HG02884 (cell line): ENCODE results near the gene SLC12A8.

ENCODE experiments used
- ATAC-seq: cut with Tn5 transposase; IDR thresholded peaks from one replicate; pipeline ENCODE4 v1.9.1; 2021; ENCODE audit warnings: mild to moderate bottlenecking, moderate library complexity; ENCODE audit not compliant: unreplicated experiment

The SLC12A8 gene, protein sequence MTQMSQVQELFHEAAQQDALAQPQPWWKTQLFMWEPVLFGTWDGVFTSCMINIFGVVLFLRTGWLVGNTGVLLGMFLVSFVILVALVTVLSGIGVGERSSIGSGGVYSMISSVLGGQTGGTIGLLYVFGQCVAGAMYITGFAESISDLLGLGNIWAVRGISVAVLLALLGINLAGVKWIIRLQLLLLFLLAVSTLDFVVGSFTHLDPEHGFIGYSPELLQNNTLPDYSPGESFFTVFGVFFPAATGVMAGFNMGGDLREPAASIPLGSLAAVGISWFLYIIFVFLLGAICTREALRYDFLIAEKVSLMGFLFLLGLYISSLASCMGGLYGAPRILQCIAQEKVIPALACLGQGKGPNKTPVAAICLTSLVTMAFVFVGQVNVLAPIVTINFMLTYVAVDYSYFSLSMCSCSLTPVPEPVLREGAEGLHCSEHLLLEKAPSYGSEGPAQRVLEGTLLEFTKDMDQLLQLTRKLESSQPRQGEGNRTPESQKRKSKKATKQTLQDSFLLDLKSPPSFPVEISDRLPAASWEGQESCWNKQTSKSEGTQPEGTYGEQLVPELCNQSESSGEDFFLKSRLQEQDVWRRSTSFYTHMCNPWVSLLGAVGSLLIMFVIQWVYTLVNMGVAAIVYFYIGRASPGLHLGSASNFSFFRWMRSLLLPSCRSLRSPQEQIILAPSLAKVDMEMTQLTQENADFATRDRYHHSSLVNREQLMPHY

DNA sequence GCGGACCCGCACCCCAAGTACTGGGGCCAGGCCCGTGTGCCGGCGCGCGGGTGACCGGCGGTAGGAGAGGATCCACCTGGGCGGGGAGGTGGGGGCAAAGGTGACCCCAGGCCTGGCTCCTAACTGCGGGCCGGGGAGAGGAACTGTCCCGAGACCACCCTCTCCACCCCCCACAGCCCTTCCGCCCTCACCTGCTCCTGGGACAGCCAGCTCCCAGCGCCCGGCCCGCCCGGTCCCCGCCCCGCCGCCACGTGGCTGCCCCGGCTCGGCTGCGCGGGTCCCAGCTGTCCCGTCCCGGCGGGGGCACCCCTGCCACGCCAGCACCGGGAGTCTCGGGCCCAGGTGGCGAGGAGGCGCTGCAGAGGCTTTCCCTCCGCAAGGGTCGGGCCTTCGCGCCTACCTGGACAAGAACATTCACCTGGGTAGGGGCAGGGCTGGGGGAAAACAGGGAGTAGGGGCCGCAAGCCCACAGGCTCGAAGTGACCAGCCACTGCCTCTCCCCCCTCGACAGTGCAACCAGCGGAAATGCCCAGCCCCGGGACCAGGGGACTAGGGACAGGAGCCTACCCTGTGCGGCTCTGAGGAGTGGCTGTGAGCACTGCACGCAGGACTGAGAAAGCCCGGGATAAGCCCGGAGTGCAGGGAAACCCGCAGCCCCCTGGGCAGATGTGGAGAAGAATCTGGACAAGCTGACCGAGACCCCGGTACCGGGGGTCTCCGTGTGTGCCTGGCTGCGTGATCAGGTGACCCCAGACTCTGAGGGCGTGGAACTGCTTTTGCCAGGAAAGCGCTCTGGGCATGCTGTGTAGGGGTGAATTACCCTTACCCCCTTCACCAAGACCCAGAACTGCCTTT lies at the start of gene SLC12A8:
SLC12A8 (minus strand) TSS at position 240 of the 855 bp plus-strand sequence. CDS start 1,399 bp downstream, outside the sequence.
- no peak for ATAC-seq

DNA sequence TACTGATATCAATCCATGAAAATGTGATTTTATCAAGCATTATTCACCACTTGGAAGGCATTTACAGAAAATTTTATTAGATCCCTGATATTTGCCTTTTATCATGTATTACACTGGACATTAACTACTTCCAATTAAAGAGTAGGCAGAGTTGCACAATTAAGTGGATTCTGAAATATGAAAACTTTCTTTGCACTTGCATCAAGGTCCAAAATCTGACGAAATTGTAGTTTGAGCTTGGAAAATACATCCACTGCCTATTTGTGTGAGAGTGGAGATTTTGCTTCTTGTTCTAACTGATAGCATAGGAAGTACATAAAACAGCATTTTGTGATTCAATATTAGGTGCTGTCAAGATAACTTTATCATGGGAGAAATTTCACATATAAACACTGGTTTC lies 49.6 kb upstream of the SLC12A8 start:
- no peak for ATAC-seq

DNA sequence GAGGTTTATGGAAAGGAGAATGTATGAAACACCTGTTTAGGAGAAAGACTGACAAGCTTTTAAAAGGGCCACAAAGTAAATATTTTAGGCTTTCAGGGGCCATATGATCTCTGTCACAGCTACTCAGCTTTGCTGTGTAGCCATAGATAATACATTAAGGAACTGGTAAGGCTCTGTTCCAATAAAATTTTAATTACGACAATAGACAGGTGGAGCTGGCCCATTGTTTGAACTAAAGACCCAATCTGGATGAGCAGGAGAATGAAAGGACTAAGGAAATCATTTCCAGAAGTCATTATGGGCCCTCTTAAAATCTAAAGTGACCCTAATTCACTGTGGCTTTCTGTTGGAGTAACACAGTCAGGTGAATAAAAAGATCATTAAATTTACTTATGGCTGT lies 48.5 kb upstream of the SLC12A8 start:
- ATAC-seq, result no peak

DNA sequence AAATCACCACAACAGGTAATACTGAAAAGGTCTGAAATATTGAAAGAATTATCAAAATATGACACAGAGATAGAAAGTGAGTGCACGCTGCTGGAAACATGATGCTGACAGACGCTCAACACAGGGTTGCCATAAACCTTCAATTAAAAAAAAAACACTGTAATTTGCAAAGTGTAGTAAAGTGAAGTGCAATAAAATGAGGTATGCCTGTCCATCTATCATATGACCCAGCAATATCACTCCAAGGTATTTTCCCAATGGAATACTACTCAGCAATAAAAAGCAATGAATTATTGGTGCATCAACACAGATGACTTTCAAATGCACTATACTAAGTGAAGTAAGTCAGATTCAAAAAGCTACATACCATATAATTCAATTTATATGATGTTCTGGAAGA lies 47.6 kb upstream of the SLC12A8 start:
- no peak for ATAC-seq

DNA sequence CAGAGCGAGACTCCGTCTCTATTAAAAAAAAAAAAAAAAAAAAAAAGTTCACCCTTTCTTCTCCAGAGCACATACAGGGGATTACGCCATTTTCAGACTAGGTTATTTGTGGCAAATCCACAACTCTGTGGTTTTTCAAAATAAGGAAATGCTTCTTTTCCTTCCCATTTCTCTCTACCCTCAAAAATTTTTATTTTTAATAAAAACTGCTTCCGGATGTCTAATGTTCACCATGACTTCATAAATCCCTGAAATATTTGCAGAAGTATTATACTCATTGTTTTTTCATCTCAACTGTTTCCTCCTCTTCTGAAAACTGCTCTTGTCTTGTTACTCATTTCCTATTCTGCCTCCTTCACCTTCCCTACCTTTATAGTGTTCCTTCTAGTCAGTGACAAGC lies 45.0 kb upstream of the SLC12A8 start:
- no peak for ATAC-seq

DNA sequence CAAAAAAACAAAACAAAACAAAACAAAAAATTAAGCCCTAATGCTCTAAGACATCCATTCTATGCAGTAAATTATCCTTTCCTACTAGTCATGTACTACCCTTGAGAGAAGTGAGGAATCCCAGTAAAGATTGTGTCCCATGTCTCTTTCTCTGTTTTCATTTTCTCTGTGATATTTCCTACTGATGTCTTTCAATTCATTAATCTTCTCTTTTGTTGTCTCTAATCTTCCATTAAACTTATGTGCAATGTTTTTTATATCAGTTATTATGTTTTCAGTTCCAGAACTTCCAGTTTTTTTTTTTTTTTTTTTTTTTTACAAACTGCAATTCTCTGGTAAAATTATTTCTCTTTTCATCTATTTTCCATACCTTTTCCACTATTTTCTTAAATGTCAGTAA lies 44.1 kb upstream of the SLC12A8 start:
- no peak for ATAC-seq

DNA sequence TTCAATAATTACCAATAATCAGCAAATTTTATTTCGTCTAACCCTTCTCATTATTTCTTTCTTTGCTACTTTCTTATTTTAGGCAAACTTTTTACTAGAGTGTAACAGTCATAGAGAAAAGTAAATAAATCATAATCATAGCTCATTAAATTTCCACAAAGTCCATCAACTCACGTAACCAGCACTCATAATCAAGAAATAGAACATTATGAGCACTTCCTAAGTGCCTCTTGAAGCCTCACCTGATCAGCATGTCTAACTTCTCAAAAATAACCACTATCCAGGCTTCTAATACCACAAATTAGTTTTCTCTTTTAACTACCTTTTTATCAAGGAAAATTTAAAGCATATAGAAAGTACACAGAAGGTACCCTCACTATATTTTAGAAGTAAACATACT lies 38.4 kb upstream of the SLC12A8 start:
- no peak for ATAC-seq

DNA sequence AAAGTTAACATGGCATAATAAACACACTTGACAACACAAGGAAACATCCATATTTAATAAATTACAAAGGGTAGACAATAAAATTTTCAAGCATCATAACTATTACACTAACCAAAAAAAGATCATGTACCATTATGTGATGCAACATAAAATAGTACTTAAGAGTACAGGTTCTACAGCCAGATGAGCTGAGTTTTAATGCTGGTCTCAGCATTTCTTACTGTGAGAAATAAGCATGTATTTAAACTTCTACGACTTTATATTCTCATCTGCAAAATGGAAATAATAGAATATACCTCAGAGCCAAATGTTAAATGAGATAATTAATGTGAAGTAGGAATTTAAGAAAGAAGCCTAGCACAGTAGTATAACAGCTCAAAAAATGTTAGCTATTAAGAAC lies 33.7 kb upstream of the SLC12A8 start:
- no peak for ATAC-seq

DNA sequence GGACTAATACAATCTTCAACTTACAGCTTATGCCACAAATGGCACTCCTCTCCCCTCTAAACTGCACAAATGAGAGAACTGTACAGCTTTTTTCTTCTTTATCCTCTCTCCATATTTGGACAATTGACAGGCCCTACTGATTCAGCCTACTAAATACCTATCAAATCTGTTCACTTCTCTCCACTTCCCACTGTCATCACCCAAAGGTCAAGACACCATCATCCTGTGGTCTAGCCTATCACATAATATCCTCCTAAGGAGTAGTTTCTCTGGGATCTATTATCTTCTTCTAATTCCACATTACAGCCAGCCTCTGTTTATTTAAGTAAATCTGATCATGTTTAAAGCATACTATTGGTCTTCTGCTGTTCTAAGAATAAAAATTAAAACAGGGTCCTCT lies 33.0 kb upstream of the SLC12A8 start:
- ATAC-seq, result no peak

DNA sequence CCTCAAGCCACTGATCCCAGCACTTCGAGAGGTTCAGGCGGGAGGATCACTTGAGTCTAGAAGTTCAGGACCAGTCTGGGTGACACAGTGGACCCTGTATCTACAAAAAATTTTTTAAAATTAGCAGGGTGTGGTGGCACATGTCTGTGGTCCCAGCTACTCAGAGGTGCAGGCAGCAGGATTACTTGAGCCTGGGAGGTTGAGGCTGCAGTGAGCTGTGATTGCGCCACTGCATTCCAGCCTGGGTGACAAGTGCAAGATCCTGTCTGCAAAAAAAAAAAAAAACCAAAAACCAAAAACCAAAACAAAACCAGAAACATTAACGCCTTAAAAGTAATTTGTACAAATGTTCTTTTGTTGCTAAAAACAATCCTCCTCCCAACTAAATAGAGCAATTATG lies 27.9 kb upstream of the SLC12A8 start:
- no peak for ATAC-seq

DNA sequence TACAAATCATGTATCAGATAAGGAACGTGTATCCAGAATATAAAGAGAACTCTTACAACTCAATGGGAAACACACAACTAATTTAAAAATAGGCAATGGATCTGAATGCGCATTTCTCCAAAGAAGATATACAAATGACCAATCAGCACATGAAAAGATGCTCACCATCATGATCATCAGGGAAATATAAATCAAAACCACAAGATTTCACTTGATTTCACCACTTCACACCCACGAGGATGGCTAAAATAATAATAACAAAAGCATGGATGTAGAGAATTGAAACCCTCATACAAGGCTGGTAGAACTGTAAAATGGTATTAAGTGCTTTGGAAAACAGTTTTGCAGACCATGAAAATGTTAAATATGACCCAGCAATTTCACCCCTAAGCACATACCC lies 26.7 kb upstream of the SLC12A8 start:
- ATAC-seq, result no peak

DNA sequence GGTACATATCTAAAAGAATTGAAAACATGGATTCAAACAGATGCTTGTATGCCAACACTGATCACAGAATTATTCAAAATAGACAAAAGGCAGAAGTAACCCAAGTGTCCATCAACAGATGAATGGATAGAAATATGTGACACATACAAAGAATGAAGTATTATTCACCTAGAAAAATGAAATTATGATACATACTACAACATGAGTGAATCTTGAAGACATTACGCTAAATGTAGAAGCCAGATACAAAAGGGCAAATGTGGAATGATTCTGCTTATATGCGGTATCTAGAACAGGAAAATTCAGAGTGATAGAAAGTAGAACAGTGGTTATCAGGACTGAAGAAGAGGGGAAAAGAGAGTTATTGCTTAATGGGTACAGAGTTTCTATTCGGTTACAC lies 26.2 kb upstream of the SLC12A8 start:
- no peak for ATAC-seq

DNA sequence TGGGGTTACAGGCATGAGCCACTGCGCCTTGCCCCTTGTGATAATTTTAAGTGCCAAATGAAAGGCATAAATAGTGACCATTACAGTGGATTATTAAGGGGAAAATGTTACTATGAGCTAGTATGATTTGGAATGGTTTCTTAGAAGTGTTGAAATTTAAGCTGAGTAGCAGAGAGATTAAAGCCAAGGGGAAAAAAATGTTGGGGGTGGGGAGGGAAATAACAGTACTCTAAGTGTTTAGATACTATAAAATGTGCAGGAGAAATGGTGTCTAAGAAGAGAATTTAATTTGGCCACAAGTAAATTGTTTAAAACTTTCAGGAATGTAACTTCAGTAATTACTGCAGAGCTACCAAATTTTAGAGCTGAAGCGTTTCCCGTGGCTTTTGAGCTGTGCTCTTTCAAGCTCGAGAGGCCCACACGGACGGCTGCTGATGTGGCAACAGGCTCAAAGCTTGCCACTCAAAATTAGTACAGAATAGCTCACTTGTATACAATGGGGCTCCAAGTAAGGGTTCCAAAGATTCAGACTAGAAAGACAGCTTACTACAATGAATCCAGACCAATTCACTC lies 23.9 kb upstream of the SLC12A8 start:
- ATAC-seq, result no peak

DNA sequence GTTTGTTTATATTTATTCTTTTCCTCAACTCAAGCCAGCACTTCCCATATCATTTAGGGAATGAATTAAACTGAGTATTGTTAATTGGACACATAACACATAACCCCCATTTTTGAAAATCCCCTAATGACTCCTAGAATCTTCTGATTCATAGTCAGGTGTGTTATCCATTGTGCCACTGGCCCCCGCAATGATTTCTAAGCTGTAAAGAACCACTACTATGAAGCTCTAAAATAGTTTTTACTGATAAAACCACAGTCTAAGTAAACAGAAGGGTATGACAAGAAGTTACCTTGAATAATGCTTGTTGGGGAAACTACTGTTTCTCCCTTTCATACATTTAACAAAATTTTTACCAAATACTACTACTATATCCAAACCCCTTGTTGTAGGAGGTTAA lies 22.3 kb upstream of the SLC12A8 start:
- ATAC-seq, result no peak

DNA sequence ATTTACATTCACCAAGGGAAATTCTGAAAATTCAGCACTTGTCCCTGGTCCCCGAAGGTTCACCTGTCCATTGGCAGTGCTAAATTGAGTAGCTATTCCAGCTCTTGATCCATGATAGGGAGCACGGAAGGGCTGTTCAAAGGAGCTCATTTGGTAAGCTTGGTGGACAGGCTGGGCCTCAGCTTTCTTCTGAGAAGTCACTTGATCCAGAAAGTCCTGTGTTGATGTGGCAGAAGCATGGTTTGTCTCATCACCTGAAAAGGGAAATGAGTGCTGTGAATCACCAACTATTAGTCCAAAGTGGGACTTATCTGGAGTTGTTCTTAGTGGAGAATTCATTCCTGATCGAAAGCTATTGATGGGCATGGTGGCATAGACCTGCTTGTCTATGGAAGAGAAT lies 19.9 kb upstream of the SLC12A8 start:
- no peak for ATAC-seq

DNA sequence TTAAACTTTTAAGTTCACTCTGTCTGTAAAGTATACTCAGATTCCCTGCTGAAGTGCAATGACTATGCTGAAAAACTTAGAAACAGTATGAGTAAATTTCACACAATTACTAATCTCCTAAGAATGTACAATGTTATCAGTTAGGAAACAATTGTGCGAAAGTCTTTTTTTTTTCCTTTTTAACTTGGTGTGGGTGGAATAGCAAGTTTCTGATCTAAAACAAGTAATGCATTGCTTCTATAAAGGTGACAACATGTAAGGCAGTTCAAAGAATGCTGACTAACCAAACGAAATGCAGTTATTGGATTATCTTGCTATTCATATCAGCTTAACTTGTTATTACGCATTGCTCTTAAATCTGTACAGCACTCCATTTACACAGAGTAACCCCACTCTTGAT lies 19.3 kb upstream of the SLC12A8 start:
- peak; percentile 43 for ATAC-seq

DNA sequence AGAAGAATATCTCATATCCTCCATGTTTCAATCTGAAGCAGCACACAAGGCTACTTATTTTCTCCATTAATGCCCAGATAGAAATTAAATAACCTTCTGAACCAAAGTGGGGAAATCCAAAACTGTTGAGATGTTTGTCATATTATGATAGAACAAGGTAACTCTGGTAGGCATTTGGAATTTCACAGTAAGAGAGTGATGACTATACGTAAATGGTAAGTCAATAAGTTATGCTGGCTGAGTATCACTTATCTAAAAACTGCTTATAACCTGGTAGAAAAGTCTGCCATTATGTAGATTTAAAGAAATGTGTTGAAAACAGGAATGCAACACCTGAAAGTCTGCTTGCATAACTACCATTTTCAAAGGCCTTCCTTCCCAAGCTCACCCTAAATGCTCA lies 17.2 kb upstream of the SLC12A8 start:
- no peak for ATAC-seq

DNA sequence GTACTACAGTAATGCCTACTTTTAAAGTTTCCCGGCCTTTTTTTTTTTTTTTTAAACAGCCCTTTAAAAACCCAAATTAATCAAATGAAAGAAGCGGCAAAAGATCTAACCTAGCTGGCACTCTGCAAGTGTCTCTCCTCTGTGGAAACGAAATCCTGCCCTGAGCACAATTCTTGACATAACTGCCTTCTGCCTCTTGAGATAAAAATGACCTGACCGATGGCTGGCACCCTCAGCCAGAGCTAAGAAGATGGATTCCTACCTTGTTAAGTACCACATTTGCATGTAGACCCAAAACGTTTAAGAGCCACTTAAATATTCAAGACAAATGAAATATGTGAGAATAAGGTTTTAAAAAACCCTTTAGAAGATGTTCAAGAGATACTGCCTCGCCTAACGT lies 16.6 kb upstream of the SLC12A8 start:
- ATAC-seq, result no peak

DNA sequence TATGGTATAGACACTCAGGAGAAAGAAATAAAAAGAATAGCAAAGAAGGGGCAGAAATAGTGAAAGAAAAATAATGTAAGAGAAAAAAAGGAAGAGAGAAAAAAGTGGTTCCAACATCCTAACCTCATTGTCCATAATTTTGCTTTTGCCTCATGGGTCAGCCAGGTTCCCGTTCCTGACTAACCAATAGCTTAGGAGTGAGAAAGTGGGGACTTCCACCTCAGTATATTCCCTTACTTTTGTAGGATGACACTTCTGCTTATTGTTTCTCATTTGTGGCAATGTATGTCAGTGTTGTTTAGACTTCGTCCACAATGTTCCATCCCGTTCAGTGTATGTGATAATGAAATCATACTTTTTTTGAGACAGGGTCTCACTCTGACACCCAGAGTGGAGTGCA lies 9.3 kb upstream of the SLC12A8 start:
- no peak for ATAC-seq

DNA sequence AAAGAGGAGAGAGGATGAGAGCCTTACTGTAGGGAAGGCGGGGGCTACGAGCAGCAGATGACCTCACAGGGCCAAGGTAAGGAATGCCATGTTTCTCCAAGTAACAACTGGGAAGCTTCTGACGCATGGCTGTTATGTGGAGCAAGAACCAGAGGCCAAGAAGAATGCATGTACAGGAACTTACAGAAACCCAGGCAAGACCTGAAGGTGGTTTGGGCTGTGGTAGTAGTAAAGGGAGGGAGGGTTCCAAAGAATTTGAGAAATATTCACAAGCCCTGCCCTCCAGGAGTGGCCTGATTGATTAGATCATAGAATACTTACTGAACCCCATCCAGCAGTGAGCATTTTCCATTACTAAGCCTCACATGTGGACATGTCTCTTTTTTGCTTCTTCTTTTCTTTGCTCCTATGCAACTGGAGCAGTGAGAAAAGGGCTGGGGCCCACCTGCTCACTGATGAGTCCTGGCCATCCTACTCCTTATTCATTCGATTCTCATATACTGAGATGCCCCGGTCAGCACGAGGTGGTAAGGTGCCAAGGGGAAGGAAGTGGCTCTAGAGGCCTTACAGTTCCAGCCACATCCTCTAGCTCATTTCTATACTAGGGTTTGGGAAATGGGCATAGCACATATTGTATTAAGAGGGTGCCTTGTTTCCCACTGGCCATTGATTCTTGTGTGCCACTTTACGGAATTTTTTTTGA lies 8.3 kb upstream of the SLC12A8 start:
- no peak for ATAC-seq

DNA sequence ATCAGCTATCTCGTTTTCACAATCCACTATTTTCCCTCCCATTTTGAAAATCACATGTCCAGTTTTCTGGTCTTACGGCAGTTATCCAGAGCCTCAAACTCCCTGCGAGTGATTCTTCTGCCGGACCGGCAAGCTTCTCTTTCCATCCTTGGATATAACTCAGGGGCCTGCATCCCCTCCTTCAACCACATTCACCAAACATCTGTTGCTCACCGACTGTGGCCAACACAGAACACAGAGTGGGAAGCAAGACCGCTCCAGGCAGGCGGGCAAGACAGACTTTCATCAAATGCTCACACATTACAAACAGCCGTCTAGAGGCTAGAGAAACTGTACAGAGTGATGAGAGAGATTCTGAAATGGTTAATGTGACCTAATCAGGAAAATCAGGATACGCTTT lies 7.6 kb upstream of the SLC12A8 start:
- ATAC-seq, result no peak
